Endothelial cell of umbilical vein (primary cell): ENCODE data around the gene UBASH3B. TPM values are rescaled to one million over a fixed set of nuclear protein-coding genes. Genes with fewer than 3 reads are reported as not detected.

Experiments
- BruUV-seq: library from RNA; stranded (reverse); fragments of 400-500 nt; replicated peaks from 2 replicates; lab custom pipeline; 2021; lab: Mats Ljungman, UMichigan
- CTCF ChIA-PET: fragments of 300-600, 350-600 bp; sonication (Branson Sonifier 250); formaldehyde crosslinking; loops from one replicate; lab custom pipeline; 2021; ENCODE audit warnings: antibody characterized with exemption, inconsistent platforms; lab: Charles Lee
- POLR2A ChIA-PET: fragments of 300-600, 350-600 bp; sonication (Branson Sonifier 250); formaldehyde crosslinking; loops from one replicate; lab custom pipeline; 2021; ENCODE audit warnings: antibody characterized with exemption, inconsistent platforms; lab: Charles Lee
- DNase-seq: peaks from one replicate; pipeline ENCODE4 v3.0.0-alpha.2; 2011; ENCODE audit warnings: low read depth, low spot score
- FAIRE-seq: peaks from 2 replicates; lab custom pipeline; 2011; peaks lifted over from hg19 to GRCh38; lab: Jason Lieb, UNC
- H2AFZ ChIP-seq: 2 replicates; pipeline ENCODE4 v1.6.0; 2012; ENCODE audit warnings: low read depth, low read length, control low read depth, inconsistent platforms
- H3K27ac ChIP-seq: 2 replicates; pipeline ENCODE4 v1.5.1; 2011; ENCODE audit warnings: low read depth, mild to moderate bottlenecking, control low read depth, low read length, moderate library complexity; ENCODE audit not compliant: insufficient read depth
- H3K27me3 ChIP-seq, 2 experiments: 2 replicates each; pipeline versions ENCODE4 v1.6.0 to v1.6.1; 2011; ENCODE audit warnings: low read length in 2 of 2, mixed read lengths in 1 of 2; ENCODE audit not compliant: control insufficient read depth in 2 of 2, insufficient read depth in 2 of 2
- H3K36me3 ChIP-seq, 2 experiments: 2 replicates in 1 of 2; 3 replicates in 1 of 2; pipeline ENCODE4 v1.5.1; 2011; ENCODE audit warnings: low read length in 2 of 2, mild to moderate bottlenecking in 1 of 2, moderate library complexity in 1 of 2; ENCODE audit not compliant: control insufficient read depth in 2 of 2, insufficient read depth in 2 of 2; ENCODE audit errors: extremely low read depth in 1 of 2
- H3K4me1 ChIP-seq: 3 replicates; pipeline ENCODE4 v1.5.1; 2011; ENCODE audit warnings: mild to moderate bottlenecking, low read length; ENCODE audit not compliant: control insufficient read depth, insufficient read depth; ENCODE audit errors: extremely low read depth
- H3K4me2 ChIP-seq: 2 replicates; pipeline ENCODE4 v1.6.1; 2011; ENCODE audit warnings: low read length, control low read depth, mixed read lengths; ENCODE audit not compliant: insufficient read depth
- H3K4me3 ChIP-seq, 3 experiments: fragments of 200-600 bp in 1 of 3; sonication (generic), shearing (Covaris generic) in 1 of 3; replicated peaks in 1 of 3; 2 replicates each; pipeline ENCODE4 v1.5.1; 2011 to 2016; ENCODE audit warnings: control low read depth in 3 of 3, low read length in 3 of 3, mild to moderate bottlenecking in 2 of 3, inconsistent platforms in 1 of 3, low read depth in 1 of 3, moderate library complexity in 1 of 3; ENCODE audit not compliant: insufficient read depth in 1 of 3
- H3K79me2 ChIP-seq: 2 replicates; pipeline ENCODE4 v1.6.0; 2012; ENCODE audit warnings: low read length, inconsistent platforms; ENCODE audit not compliant: control insufficient read depth, insufficient read depth
- H3K9ac ChIP-seq: replicated peaks from 2 replicates; pipeline ENCODE3; 2011; ENCODE audit warnings: low read length, control low read depth; ENCODE audit not compliant: insufficient read depth; ENCODE audit errors: extremely low read depth
- H3K9me1 ChIP-seq: replicated peaks from 3 replicates; pipeline ENCODE4 v1.6.0; 2011; ENCODE audit warnings: mild to moderate bottlenecking, low read length; ENCODE audit not compliant: control insufficient read depth, insufficient read depth; ENCODE audit errors: extremely low read depth
- H3K9me3 ChIP-seq: replicated peaks from 2 replicates; pipeline ENCODE4 v1.5.1; 2012; ENCODE audit warnings: low read length, inconsistent platforms; ENCODE audit not compliant: control insufficient read depth, insufficient read depth
- H4K20me1 ChIP-seq: replicated peaks from 2 replicates; pipeline ENCODE3; 2011; ENCODE audit warnings: mild to moderate bottlenecking, low read length; ENCODE audit not compliant: control insufficient read depth, insufficient read depth; ENCODE audit errors: extremely low read depth
- EZH2 ChIP-seq: IDR thresholded peaks from 2 replicates; pipeline ENCODE4 v1.6.1; 2012; ENCODE audit warnings: borderline replicate concordance, low read depth, mild to moderate bottlenecking, moderate library complexity, low read length, inconsistent platforms; ENCODE audit not compliant: severe bottlenecking
- FOS ChIP-seq: IDR thresholded peaks from 2 replicates; pipeline ENCODE4 v1.6.1; 2011; ENCODE audit warnings: mild to moderate bottlenecking, low read length, moderate library complexity, borderline replicate concordance; ENCODE audit not compliant: insufficient read depth
- JUN ChIP-seq: IDR thresholded peaks from 2 replicates; pipeline ENCODE4 v1.6.1; 2011; ENCODE audit warnings: borderline replicate concordance, low read depth; ENCODE audit not compliant: insufficient read length, insufficient read depth
- MAX ChIP-seq: IDR thresholded peaks from 2 replicates; pipeline ENCODE4 v1.6.1; 2011; ENCODE audit not compliant: insufficient read depth, insufficient read length
- POLR2A ChIP-seq: IDR thresholded peaks from 2 replicates; pipeline ENCODE4 v1.6.1; 2012; ENCODE audit warnings: low read depth, mild to moderate bottlenecking, control low read depth, low read length
- POLR2AphosphoS5 ChIP-seq: IDR thresholded peaks from 2 replicates; pipeline ENCODE4 v1.6.1; 2012; ENCODE audit warnings: low read depth, mild to moderate bottlenecking, control low read depth, low read length, moderate library complexity; ENCODE audit not compliant: insufficient read depth
- dilution Hi-C: fragments of 300-500 bp; cut with MboI; formaldehyde crosslinking; loops from one replicate; pipeline ENCODE4 v1.15.0; 2019; ENCODE audit warnings: low sequenced_read_pairs; ENCODE audit not compliant: extremely low pct_ligation_motif_present
- intact Hi-C: fragments of 100-400 bp; cut with micrococcal nuclease; formaldehyde crosslinking; loops from one replicate; pipeline ENCODE4 v1.10.0; 2022
- polyA plus RNA-seq, 4 experiments: library from polyadenylated mRNA; depleted of rRNA in 3 of 4; stranded (reverse) in 3 of 4; unstranded in 1 of 4; fragments of >200 nt; gene quantifications; 2 replicates each; pipeline versions ENCODE4 v1.2.1 to v1.2.3, GENCODE V29; 2011 to 2012; ENCODE audit warnings: missing spikeins in 1 of 4
- total RNA-seq: library from RNA; stranded (reverse); gene quantifications from 2 replicates; pipeline ENCODE4 v1.2.3, GENCODE V29; 2021

The UBASH3B gene
- total and polyA plus RNA-seq, 2 donors (not counting 3 experiments of a cell fraction or from before 2014, with no cell fraction given): 23.7 to 38.1 TPM

DNA sequence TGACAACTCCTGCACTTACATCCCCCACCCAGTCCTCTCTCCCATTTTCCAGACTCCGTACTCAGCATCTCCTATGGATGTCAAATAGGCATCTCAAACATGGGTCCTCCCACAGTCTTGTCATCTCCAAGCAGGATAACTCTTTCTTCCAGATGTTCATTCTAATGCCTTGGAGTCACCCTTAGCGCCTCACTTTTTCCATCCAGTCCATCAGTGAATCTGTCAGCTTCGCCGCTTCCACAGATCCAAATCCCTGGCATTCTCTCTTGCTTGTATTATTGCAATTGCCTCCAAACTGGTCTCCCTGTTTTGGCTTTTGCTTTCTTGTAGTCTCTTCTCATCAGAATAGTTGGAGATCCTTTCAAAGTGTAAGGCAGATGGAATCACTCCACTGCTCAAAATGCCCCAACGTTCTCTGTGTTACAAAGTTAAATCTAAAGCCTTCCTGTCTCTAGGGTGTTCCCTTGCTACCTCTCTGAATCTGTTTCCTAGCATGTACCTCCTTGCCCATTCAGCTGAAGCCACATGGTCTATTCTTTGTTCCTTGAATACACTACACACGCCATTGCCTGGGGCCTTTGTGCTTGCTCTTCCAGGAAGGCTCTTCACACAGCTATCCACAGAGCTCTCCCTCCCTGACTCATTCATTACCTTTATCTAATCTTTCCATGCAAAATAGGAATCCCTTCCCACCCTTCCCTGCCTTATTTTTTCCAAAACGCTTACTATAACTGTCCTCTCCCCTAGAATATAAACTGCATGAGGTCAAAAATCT lies 64.8 kb downstream of the UBASH3B start:
- Histone ChIP-seq H3K36me3 (no peaks in the 10 kb centered on the region), H3K4me1 (peaks cover 35% of the 10 kb centered on the region), H3K4me2 (no peak overlapping the region), H3K27me3 (no peaks in the 10 kb centered on the region), H4K20me1 (no peaks in the 10 kb centered on the region), H3K27ac (no peak overlapping the region), H3K9ac (no peak overlapping the region), H3K79me2 (peaks cover 6% of the 10 kb centered on the region), H2AFZ (no peak overlapping the region), H3K9me3 (no peaks in the 10 kb centered on the region), H3K9me1 (no peaks in the 10 kb centered on the region), H3K4me3 (no peak overlapping the region)
- no TSS peak for BruUV-seq
- dilution Hi-C loops: no loop called here
- intact Hi-C loops: loop anchor here (5.0 kb wide), 1 partner anchor 342 kb away; the partner anchor contains the start of gene HSPA8
- no peak for DNase-seq
- ChIA-PET POLR2A (interaction anchor here (0.5 kb wide), 1 partner anchor 64 kb away, joined by 6 read pairs; no protein-coding TSS in a partner anchor), CTCF (interaction anchor here (0.9 to 1.4 kb wide), 3 partner anchors 29 to 91 kb away, joined by 3 read pairs; no protein-coding TSS in a partner anchor)
- TF ChIP-seq MAX: no peak
- FAIRE-seq: no peak

DNA sequence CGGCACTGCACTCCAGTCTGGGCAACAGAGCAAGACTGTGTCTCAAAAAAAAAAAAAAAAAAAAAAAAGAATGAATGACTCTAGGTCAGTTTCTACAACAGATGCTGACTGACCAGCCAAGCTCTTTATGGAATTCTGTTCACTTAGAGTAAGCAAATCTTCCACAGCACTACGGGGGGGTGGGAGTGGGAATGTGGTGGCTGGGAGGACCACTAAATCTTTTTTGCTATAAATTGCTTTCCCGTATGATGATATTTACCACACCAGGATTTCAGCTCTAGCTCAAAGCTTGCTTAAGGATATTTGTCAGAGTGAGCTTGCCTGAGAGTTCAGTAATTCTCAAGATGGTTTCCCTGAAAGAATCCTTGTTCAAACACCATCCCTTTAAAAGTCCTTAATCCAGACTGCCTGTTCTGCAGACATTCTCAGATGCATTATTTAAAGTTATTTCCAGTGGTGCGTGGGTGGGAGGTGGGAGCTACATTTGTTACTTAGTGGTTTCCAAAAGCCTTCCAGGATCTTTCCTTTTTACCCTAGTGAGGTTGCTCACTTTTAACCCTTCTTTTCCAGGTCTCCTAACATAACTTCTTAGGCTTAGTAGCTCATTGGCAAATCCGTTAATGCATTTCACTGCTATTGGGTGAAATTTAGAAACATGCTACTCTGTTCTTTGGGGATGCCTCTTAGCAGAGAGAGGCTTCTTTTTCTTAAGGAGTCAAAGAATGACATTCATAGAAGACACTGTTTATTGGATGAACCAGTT lies 65.9 kb downstream of the UBASH3B start:
- FAIRE-seq (no peak), DNase-seq (no peak)
- intact Hi-C loops: loop anchor here (5.0 kb wide), 1 partner anchor 341 kb away; the partner anchor contains the start of gene HSPA8
- Histone ChIP-seq H3K9ac (no peak overlapping the region), H3K9me3 (no peaks in the 10 kb centered on the region), H3K79me2 (peaks cover 7% of the 10 kb centered on the region), H3K4me1 (peaks cover 25% of the 10 kb centered on the region), H3K36me3 (no peaks in the 10 kb centered on the region), H3K4me3 (no peak overlapping the region), H2AFZ (no peak overlapping the region), H3K4me2 (no peak overlapping the region), H4K20me1 (no peaks in the 10 kb centered on the region), H3K27ac (no peak overlapping the region), H3K27me3 (no peaks in the 10 kb centered on the region), H3K9me1 (no peaks in the 10 kb centered on the region)
- ChIA-PET POLR2A (interaction anchor here (0.5 to 1.6 kb wide), 3 partner anchors 20 to 66 kb away, joined by 3 to 6 read pairs (median 3); partner anchors contain the start of gene UBASH3B), CTCF (interaction anchor here (1.0 to 3.8 kb wide), 9 partner anchors 10 to 92 kb away, joined by 3 to 29 read pairs (median 4); no protein-coding TSS in a partner anchor)
- no TSS peak for BruUV-seq
- dilution Hi-C loops: no loop called here
- TF ChIP-seq FOS: no peak
- TF ChIP-seq JUN: no peak
- TF ChIP-seq POLR2A: no peak
- TF ChIP-seq POLR2AphosphoS5: no peak
- TF ChIP-seq EZH2: no peak
- no peak for TF ChIP-seq MAX
